Neural crest cell (in vitro differentiated cells): ENCODE data around the gene IKZF2. TPM values are rescaled to one million over a fixed set of nuclear protein-coding genes. Genes with fewer than 3 reads are reported as not detected.

Experiments
- DNase-seq: peaks from one replicate; pipeline ENCODE4 v3.0.0; 2021; ENCODE audit warnings: low read depth, mixed read lengths, low spot score
- H3K27ac Mint-ChIP-seq: one replicate; pipeline ENCODE4 v1.8.0; 2021; ENCODE audit warnings: mild to moderate bottlenecking, mixed read lengths; ENCODE audit not compliant: unreplicated experiment
- H3K27me3 Mint-ChIP-seq: 2 replicates; pipeline ENCODE4 v1.8.0; 2021; ENCODE audit warnings: low read depth, mild to moderate bottlenecking, mixed read lengths
- H3K36me3 Mint-ChIP-seq: 2 replicates; pipeline ENCODE4 v1.8.0; 2021; ENCODE audit warnings: low read depth, mild to moderate bottlenecking, mixed read lengths
- H3K4me1 Mint-ChIP-seq: 2 replicates; pipeline ENCODE4 v1.8.0; 2021; ENCODE audit warnings: mixed read lengths
- H3K4me3 Mint-ChIP-seq: one replicate; pipeline ENCODE4 v1.8.0; 2021; ENCODE audit warnings: mild to moderate bottlenecking, mixed read lengths
- H3K9me3 Mint-ChIP-seq: 2 replicates; pipeline ENCODE4 v1.8.0; 2021; ENCODE audit warnings: mixed read lengths
- CTCF ChIP-seq: fragments of 200-600 bp; sonication (generic); conservative IDR thresholded peaks from 2 replicates; pipeline ENCODE4 v1.5.0; 2021; ENCODE audit warnings: antibody characterized with exemption, mild to moderate bottlenecking
- total RNA-seq: library from RNA; stranded (reverse); gene quantifications from 2 replicates; pipeline ENCODE4 v1.2.1, GENCODE V29; 2021

Gene IKZF2
- total RNA-seq, 1 donor from 2014 or later = 7.3 TPM

- DNase-seq = no peak
- no peak overlapping the region for H3K27ac Mint-ChIP-seq
- no peaks in the 10 kb centered on the region for H3K4me1 Mint-ChIP-seq
- no peak for TF ChIP-seq CTCF
- H3K9me3 Mint-ChIP-seq = no peaks in the 10 kb centered on the region
- H3K36me3 Mint-ChIP-seq = no peaks in the 10 kb centered on the region
- no peak overlapping the region for H3K4me3 Mint-ChIP-seq
- no peaks in the 10 kb centered on the region for H3K27me3 Mint-ChIP-seq
These were observed 182.9 kb downstream of the IKZF2 start for GRCh38 chr2:212968284-212969081.

- no peak for TF ChIP-seq CTCF
- no peaks in the 10 kb centered on the region for H3K27me3 Mint-ChIP-seq
- no peak overlapping the region for H3K4me3 Mint-ChIP-seq
- no peak for DNase-seq
- H3K9me3 Mint-ChIP-seq = no peaks in the 10 kb centered on the region
- H3K27ac Mint-ChIP-seq = no peak overlapping the region
- H3K36me3 Mint-ChIP-seq = no peaks in the 10 kb centered on the region
- H3K4me1 Mint-ChIP-seq = no peaks in the 10 kb centered on the region
These were observed 184.5 kb downstream of the IKZF2 start for GRCh38 chr2:212966884-212967283.

GRCh38 chr2:212962691-212963090, 188.7 kb downstream of the IKZF2 start:
- no peak for TF ChIP-seq CTCF
- DNase-seq = no peak
- Mint-ChIP-seq H3K36me3 (no peaks in the 10 kb centered on the region), H3K4me3 (no peak overlapping the region), H3K9me3 (no peaks in the 10 kb centered on the region), H3K27ac (no peak overlapping the region), H3K27me3 (no peaks in the 10 kb centered on the region), H3K4me1 (no peaks in the 10 kb centered on the region)

- no peak for TF ChIP-seq CTCF
- DNase-seq = no peak
- no peaks in the 10 kb centered on the region for H3K27me3 Mint-ChIP-seq
- H3K4me3 Mint-ChIP-seq = no peak overlapping the region
- H3K36me3 Mint-ChIP-seq = no peaks in the 10 kb centered on the region
- H3K4me1 Mint-ChIP-seq = no peaks in the 10 kb centered on the region
- no peak overlapping the region for H3K27ac Mint-ChIP-seq
- H3K9me3 Mint-ChIP-seq = no peaks in the 10 kb centered on the region
These were observed 190.2 kb downstream of the IKZF2 start for GRCh38 chr2:212961255-212961654.

GRCh38 chr2:212960336-212960735, 191.1 kb downstream of the IKZF2 start:
- Mint-ChIP-seq H3K36me3 (no peaks in the 10 kb centered on the region), H3K27me3 (no peaks in the 10 kb centered on the region), H3K4me1 (no peaks in the 10 kb centered on the region), H3K4me3 (no peak overlapping the region), H3K9me3 (no peaks in the 10 kb centered on the region), H3K27ac (no peak overlapping the region)
- TF ChIP-seq CTCF = no peak
- DNase-seq = no peak
